Activated CD4-positive, alpha-beta T cell treated with anti-CD3 and anti-CD28 coated beads, Interleukin-2, amount 10 ng/mL, durations not matched to agents 24 days and 14 days (primary cell): ENCODE data around the gene USB1. TPM values are rescaled to one million over a fixed set of nuclear protein-coding genes. Genes with fewer than 3 reads are reported as not detected.

Experiments
- DNase-seq: peaks from one replicate; pipeline ENCODE4 v3.0.0; 2022
- H3K27ac Mint-ChIP-seq: one replicate; pipeline ENCODE4 v1.8.0; 2022; ENCODE audit warnings: mild to moderate bottlenecking, mixed read lengths
- H3K27me3 Mint-ChIP-seq: one replicate; pipeline ENCODE4 v1.8.0; 2022; ENCODE audit warnings: mixed read lengths
- H3K36me3 Mint-ChIP-seq: one replicate; pipeline ENCODE4 v1.8.0; 2022; ENCODE audit warnings: low read depth, mild to moderate bottlenecking, mixed read lengths
- H3K4me1 Mint-ChIP-seq: one replicate; pipeline ENCODE4 v1.8.0; 2021; ENCODE audit warnings: mixed read lengths
- H3K4me3 Mint-ChIP-seq: one replicate; pipeline ENCODE4 v1.8.0; 2022; ENCODE audit warnings: mild to moderate bottlenecking, moderate library complexity, mixed read lengths
- H3K9me3 Mint-ChIP-seq: one replicate; pipeline ENCODE4 v1.8.0; 2021; ENCODE audit warnings: mixed read lengths
- intact Hi-C: fragments of 100-400 bp; cut with micrococcal nuclease; formaldehyde crosslinking; loops from one replicate; pipeline ENCODE4 v1.15.1; 2023
- total RNA-seq: library from RNA; stranded (reverse); gene quantifications from 2 replicates; pipeline ENCODE4 v1.2.3, GENCODE V29; 2022

Gene USB1, protein sequence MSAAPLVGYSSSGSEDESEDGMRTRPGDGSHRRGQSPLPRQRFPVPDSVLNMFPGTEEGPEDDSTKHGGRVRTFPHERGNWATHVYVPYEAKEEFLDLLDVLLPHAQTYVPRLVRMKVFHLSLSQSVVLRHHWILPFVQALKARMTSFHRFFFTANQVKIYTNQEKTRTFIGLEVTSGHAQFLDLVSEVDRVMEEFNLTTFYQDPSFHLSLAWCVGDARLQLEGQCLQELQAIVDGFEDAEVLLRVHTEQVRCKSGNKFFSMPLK
- total RNA-seq: 50.9 and 54.4 TPM in 2 replicates

DNA sequence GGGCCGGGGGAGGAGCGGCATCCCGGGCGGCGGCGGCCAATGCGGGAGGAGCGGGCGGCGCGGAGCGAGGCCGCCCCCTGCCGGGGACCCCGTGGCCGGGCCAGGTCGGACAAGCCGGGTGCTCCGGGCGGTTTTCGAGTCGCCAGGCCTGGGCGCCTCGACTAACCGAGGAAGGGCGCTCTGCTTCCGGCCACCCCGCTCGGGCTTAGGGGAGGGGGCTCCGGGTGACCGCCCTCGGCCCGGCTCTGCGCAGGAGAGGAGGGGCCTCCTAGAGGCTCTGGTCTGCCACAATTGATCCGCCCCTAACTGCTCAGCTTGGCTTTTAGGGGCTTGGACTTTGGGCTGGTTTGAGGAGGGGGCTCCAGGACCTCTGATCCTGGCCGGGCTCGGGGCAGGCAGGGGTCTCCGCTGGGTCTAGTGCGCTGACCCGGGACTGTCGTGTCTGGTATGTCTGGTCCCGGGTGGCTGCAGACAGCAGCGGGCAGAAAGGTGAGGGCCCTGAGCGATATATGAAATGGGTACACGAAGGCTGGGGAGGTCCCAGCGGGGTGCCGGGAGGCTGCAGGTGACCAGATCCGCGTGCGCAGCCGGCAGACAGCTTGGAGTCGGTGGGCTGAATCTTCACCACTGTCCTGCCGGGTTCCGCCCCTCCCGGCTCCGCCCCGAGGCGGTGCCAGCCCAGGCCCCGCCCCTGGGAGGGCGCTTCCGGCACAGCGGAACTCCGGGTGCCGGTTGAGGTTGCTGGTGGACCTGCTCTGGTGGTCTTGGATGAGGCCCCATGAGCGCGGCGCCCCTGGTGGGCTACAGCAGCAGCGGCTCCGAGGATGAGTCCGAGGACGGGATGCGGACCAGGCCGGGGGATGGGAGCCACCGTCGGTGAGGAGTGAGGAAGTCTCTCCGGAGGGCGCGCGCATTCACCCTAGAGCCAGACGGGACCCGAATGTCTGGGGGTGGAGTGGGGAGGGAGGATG is at the start of gene USB1:
Gene USB1, plus strand, starts transcription at position 702 of the 971 bp plus-strand sequence. Its CDS starts 77 bp downstream, at position 779.
- DNase-seq: peak; percentile 97
- Mint-ChIP-seq H3K4me3 (peak within 1 kb of the TSS; percentile 96), H3K36me3 (peaks cover 38% of the 10 kb centered on the region), H3K9me3 (no peaks in the 10 kb centered on the region), H3K4me1 (peaks cover 34% of the 10 kb centered on the region), H3K27me3 (no peaks in the 10 kb centered on the region), H3K27ac (peak within 1 kb of the TSS; percentile 89)
- intact Hi-C loops: loop anchor here (1.0 to 2.0 kb wide), 6 partner anchors 17 to 266 kb away; partner anchors contain the start of genes CFAP20, KATNB1 and MMP15

DNA sequence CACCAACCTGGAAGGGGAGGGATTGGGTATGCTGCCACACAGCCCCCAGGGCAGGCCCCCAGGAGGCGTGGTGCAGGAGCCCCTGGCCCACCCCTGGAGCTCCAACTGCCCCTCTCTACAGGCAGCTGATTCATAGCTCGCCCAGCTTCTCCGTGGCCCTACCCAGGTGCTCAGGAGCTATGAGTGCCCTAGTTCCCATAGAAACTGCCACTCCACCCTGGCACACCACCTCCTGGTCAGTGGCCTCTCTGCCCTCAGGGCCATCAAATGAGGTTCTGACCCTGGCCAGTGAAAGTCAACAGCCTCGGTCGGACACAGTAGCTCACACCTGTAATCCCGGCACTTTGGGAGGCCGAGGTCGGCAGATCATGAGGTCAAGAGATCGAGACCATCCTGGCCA is 48.3 kb upstream of the USB1 start:
- Mint-ChIP-seq H3K4me3 (no peak overlapping the region), H3K27me3 (no peaks in the 10 kb centered on the region)
- intact Hi-C loops: no loop called here

DNA sequence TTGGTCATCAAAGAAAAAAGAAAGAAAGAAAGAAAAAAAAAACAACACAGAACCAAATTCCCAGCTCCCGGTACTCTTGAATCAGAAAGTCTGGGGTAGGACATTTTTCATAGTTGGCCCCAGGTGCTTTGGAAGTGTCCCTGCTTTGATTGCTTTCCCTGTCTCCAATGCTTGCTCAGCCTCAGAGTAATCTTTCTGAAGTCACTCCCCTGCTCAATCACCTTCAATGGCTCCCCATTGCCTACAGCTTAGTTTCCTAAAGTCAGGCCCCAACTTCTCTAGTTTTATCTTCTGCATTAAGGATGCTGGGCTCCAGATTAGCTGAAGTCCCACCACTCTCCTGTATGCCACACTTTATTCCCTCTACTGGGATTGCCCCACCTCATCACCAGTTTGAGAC is 47.4 kb upstream of the USB1 start:
- Mint-ChIP-seq H3K27me3 (no peaks in the 10 kb centered on the region), H3K27ac (no peak overlapping the region), H3K36me3 (no peaks in the 10 kb centered on the region), H3K4me3 (no peak overlapping the region), H3K4me1 (no peaks in the 10 kb centered on the region), H3K9me3 (no peaks in the 10 kb centered on the region)
- intact Hi-C loops: no loop called here
- no peak for DNase-seq

More for the DNA sequence above, 48.3 kb upstream of the USB1 start:
- Mint-ChIP-seq H3K4me1 (no peaks in the 10 kb centered on the region), H3K9me3 (no peaks in the 10 kb centered on the region), H3K36me3 (no peaks in the 10 kb centered on the region), H3K27ac (no peak overlapping the region)
- DNase-seq: no peak

DNA sequence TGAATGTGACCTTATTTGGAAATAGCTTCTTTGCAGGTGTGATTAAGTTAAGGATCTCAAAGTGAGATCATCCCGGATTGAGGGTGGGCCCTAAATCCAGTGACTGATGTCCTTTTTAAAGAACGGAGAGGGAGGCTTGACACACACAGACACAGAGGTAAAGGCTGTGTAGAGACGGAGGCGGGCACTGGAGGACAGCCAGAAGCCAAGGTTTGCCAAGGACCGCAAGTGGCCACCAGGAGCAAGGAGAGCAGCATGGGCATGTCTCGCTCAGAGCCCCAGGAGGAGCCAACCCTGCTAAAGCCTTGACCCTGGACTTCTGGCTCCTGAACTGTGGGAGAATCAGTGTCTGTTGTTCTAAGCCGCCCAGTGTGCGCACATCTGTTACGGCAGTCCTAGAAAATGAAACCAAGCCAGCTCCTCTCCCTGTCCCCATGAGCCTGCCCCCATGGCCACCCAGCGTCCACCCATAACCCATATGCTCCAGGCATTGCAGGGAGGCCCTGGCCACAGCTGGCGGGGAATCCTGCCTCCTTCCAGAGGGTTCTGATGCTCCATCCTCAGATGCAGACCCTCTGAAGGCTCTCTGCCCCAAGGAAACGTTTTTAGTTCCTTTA is 45.5 kb upstream of the USB1 start:
- intact Hi-C loops: no loop called here
- no peak overlapping the region for H3K27ac Mint-ChIP-seq

DNA sequence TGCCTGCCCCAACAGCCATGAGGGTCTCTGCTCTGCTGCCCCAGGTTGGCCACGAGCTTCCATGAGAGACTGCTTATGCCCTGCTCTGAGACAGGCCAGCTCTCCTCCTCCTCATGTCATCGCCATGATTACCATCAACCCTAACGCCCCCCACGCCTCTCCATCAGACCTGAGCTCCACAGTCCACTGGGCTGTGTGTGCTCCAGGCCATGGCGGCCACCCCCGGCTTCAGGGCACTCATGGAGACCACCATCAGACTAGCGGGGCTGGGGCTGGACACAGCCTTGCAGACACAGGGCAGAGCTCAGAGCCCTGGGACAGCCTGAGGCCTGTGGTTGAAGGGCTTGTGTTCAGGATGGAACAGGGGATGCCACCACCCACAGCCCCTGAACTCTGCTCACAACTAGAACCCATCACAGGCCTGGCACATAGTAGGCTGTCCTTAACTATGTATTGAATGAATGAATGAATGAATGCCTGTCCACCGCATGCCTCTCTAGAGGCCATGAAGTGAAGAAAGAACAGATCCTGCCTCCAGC is 44.9 kb upstream of the USB1 start:
- Mint-ChIP-seq H3K4me3 (no peak overlapping the region), H3K9me3 (no peaks in the 10 kb centered on the region), H3K27ac (no peak overlapping the region), H3K4me1 (no peaks in the 10 kb centered on the region), H3K27me3 (no peaks in the 10 kb centered on the region), H3K36me3 (no peaks in the 10 kb centered on the region)
- intact Hi-C loops: no loop called here
- no peak for DNase-seq

More for the DNA sequence above, 45.5 kb upstream of the USB1 start:
- no peaks in the 10 kb centered on the region for H3K36me3 Mint-ChIP-seq
- H3K27me3 Mint-ChIP-seq: no peaks in the 10 kb centered on the region
- no peak for DNase-seq
- no peaks in the 10 kb centered on the region for H3K9me3 Mint-ChIP-seq
- H3K4me3 Mint-ChIP-seq: no peak overlapping the region
- no peaks in the 10 kb centered on the region for H3K4me1 Mint-ChIP-seq

DNA sequence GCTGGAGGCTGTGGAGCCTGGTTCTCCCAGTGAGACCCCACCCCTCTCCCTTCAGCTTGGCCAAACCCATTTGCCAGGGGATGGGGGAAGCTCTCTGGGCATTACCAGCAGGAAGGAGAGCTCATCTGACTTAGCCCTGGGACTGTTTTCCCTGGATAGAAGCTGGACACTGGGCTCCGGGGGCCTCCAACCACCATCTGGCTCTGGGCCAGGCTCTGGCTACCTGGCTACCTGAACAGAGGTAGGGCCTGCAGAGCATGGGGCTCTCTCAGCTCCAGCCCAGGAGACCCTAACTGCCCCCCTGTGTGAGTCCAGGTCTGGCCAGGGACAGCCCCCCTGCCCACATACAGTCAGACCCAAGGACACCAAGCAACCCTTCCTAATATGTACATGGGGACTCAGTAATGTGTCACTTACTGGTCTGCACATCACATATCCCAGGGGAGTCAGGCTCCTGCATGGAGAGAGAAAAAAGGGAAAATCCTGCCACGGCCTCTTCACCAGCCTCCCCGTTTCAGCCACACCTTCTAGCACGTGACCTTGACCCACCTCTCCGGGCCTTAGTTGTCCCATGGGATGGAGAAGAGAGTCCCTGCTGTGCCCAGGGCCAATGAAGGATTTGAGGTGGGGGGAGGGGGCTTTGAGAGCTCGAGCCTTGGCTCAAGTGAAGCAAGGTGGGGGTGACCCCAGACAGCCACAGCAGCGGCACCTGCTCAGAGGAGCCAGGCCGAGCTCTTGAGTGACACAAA is 44.1 kb upstream of the USB1 start:
- H3K27me3 Mint-ChIP-seq: no peaks in the 10 kb centered on the region
- H3K27ac Mint-ChIP-seq: no peak overlapping the region
- no peaks in the 10 kb centered on the region for H3K4me1 Mint-ChIP-seq
- no peak overlapping the region for H3K4me3 Mint-ChIP-seq
- H3K36me3 Mint-ChIP-seq: no peaks in the 10 kb centered on the region
- no peaks in the 10 kb centered on the region for H3K9me3 Mint-ChIP-seq
- no peak for DNase-seq
- intact Hi-C loops: no loop called here

DNA sequence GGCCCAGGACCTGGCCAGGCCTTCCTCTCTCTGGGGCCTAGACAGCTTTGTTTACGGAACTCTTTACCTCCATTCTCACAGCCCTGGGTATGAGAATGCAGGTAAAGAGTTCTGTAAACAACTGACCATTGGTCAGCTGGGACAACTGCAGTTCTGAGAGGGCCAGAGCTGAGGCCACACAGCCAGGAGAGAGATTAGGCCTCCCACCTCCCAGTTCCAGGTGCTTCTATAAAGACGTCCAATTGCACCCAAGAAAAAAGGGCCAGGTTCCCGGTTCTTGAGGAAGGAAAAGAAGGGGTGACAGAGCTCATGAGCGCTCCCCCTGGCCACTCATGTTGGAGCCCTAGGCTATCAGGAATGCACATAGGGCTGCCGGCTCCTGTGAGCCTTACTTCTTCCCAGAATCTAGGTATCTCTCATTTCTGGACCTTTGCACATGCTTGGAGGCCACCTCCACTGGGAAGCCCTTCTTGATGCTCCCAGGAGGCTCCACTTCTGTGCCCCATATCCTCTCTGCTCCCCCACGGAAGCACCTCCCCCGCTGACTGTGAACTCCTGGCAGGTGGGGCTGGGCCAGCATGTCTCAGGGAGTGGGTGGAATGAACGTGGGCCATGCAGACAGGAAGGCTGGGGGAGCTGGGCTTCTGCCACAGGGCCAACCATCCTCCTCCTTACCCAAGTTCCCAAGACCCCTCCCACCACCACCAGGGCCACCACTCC is 43.4 kb upstream of the USB1 start:
- no peak for DNase-seq
- no peaks in the 10 kb centered on the region for H3K9me3 Mint-ChIP-seq
- no peaks in the 10 kb centered on the region for H3K4me1 Mint-ChIP-seq
- H3K27ac Mint-ChIP-seq: no peak overlapping the region
- intact Hi-C loops: no loop called here
- no peaks in the 10 kb centered on the region for H3K27me3 Mint-ChIP-seq
- no peak overlapping the region for H3K4me3 Mint-ChIP-seq
- no peaks in the 10 kb centered on the region for H3K36me3 Mint-ChIP-seq

DNA sequence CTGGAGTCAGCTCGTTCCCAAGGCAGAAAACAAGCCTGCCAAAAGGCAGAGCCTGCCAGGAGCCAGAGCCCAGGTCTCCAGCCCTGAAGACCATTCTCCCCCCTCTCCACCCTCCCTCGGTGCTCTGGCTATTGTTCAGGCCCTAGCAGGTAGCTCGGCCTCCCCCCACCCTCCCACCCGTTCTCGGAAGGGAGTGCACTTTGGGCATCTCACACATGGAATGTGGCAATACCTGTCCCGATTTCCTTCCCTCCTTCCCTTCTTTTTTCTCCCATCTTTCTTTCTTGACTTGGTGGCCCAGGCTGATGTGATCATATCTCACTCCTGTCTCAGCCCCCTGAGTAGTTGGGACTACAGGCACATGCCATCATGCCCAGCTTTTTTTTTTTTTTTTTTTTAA is 42.7 kb upstream of the USB1 start:
- H3K27me3 Mint-ChIP-seq: no peaks in the 10 kb centered on the region
- H3K4me1 Mint-ChIP-seq: no peaks in the 10 kb centered on the region
- no peaks in the 10 kb centered on the region for H3K36me3 Mint-ChIP-seq
- H3K4me3 Mint-ChIP-seq: no peak overlapping the region
- DNase-seq: no peak
- no peak overlapping the region for H3K27ac Mint-ChIP-seq
- H3K9me3 Mint-ChIP-seq: no peaks in the 10 kb centered on the region
- intact Hi-C loops: no loop called here

DNA sequence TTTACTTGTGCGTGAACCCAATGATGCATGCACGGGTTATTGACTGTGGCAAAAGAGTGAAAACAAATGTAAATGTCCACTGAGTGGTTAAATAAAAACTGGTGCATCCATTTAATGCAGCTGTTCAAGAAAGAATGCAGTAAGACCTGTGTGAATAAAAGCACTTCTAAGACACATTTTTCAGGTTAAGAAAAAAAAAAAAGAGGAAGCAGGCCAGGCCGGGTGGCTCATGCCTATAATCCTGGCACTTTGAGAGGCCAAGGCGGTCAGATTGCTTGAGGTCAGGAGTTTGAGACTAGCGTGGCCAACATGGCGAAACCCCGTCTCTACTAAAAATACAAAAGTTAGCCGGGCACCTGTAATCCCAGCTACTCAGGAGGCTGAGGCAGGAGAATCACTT is 42.1 kb upstream of the USB1 start:
- Mint-ChIP-seq H3K27ac (no peak overlapping the region), H3K9me3 (no peaks in the 10 kb centered on the region), H3K27me3 (no peaks in the 10 kb centered on the region), H3K4me3 (no peak overlapping the region), H3K4me1 (no peaks in the 10 kb centered on the region), H3K36me3 (no peaks in the 10 kb centered on the region)
- no peak for DNase-seq
- intact Hi-C loops: no loop called here

DNA sequence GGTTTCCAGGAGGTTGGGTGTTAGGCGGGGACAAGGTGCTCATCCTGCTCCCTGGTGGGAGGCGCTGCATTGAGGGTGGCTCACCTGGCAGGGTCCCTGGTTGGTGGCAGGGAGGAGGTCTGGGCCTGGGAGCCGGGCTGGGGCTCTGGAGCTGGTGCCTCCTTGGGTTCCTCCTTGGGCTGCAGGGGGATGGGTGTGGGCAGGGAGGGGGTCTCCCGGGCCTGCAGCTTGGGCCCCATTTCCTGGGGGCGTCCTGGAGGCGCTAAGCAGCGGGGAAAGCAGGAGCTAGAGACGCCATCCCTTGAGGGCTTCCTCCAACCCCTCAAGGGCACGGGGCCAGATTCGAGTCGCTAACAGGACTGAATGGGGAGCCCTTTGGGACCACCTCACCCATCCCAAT is 41.4 kb upstream of the USB1 start:
- no peak for DNase-seq
- Mint-ChIP-seq H3K36me3 (no peaks in the 10 kb centered on the region), H3K4me3 (no peak overlapping the region), H3K27ac (no peak overlapping the region), H3K4me1 (no peaks in the 10 kb centered on the region), H3K27me3 (no peaks in the 10 kb centered on the region), H3K9me3 (no peaks in the 10 kb centered on the region)
- intact Hi-C loops: no loop called here

DNA sequence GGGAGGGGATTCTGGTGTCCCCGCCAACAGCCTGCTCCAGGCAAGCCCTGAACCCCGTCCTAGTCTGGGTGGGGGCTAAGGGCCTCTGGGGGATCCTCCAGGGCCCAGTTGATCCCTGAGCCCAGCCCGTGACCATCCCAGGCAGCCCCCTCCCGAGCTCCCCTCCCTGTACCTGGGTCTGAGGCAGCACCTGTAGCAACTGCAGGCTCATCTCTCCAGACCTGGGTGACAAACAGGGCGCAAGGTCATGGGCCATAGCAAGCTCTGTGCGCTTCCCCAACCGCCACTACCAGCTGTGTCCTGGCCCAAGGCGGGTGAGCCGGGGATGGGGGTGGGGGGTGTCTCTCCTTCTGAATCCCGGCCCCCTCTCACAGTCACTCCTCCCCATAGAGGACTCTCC is 40.9 kb upstream of the USB1 start:
- no peaks in the 10 kb centered on the region for H3K27me3 Mint-ChIP-seq
- intact Hi-C loops: no loop called here
- no peaks in the 10 kb centered on the region for H3K9me3 Mint-ChIP-seq
- no peaks in the 10 kb centered on the region for H3K4me1 Mint-ChIP-seq
- H3K36me3 Mint-ChIP-seq: no peaks in the 10 kb centered on the region
- H3K4me3 Mint-ChIP-seq: no peak overlapping the region
- no peak overlapping the region for H3K27ac Mint-ChIP-seq
- DNase-seq: no peak

DNA sequence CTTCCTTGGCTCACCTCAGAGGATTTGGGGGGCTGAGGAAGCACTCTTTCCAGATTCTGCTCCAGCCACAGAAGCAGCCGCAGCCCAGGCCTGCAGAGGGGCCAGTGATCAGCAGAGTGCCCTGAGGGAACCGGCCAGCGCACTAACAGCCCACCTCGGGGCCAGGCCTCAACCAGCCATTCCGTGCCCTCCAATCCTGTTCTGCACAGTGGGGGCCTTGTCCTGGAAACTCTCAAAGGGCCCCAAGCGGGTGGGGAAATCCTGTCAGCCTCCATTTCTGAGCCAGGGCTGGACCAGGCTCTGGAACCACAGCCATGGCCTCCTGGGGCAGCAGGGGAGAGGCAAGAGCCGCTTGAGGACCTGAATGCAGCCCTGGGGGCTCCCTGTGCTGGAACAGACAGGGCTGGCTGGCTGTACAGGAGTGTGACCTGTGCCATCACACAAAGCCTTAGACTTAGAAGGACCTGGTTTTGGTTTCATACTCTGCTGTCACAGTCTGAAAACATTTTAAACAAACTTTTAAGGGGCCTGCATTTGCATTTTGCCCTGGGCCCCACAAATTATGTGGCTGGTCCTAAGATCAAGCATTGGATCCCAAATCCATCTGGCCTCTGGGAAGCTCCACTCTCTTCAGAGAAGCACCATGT is 40.3 kb upstream of the USB1 start:
- H3K9me3 Mint-ChIP-seq: no peaks in the 10 kb centered on the region
- no peak for DNase-seq
- H3K4me3 Mint-ChIP-seq: no peak overlapping the region
- H3K27me3 Mint-ChIP-seq: no peaks in the 10 kb centered on the region
- intact Hi-C loops: no loop called here
- no peaks in the 10 kb centered on the region for H3K4me1 Mint-ChIP-seq
- H3K27ac Mint-ChIP-seq: no peak overlapping the region
- H3K36me3 Mint-ChIP-seq: no peaks in the 10 kb centered on the region
